Femur (tissue), 1 donor: ENCODE data around the gene CYTH3.
"Not testable (repeated sequence)": the region's sequence is repeated elsewhere in the genome, so short reads cannot be mapped to it uniquely, and the experiment has no call there.

Experiments
- DNase-seq: peaks from one replicate; pipeline ENCODE4 v3.0.0-alpha.2; 2017

CYTH3 gene

DNA sequence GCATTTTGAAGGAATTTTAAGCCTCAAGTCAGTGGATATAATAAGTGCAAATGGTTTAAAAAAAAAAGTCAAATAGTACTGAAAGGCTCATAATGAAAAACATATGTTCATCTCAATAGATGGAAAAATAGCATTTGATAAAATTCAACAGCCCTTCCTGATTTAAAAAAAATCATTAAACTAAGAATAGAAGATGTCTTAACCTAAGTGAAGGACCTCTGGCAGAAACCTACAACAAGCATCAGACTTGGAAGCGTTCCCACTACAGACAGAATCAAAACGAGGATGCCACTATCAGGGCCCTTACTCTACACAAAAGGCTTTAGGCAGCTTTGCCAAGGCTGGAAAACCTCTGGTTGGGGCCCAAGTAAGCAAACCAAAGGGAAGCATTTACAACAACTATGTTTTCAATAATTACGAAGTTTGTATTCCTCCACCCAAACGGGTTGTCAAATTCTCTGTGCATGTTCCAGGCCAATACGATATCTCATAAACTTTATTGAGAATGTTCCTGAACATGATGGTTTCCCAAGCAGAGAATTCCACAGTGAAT lies 45.1 kb downstream of the CYTH3 start:
- peak; percentile 75 for DNase-seq

GRCh38 chr7:6226194-6226799 lies 46.1 kb downstream of the CYTH3 start:
- DNase-seq: no peak

DNA sequence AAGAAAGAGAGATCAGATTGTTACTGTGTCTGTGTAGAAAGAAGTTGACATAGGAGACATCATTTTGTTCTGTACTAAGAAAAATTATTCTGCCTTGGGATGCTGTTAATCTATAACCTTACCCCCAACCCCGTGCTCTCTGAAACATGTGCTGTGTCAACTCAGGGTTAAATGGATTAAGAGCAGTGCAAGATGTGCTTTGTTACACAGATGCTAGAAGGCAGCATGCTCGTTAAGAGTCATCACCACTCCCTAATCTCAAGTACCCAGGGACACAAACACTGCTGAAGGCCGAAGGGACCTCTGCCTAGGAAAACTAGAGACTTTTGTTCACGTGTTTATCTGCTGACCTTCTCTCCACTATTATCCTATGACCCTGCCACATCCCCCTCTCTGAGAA lies 49.0 kb downstream of the CYTH3 start:
- DNase-seq: not testable (repeated sequence)

DNA sequence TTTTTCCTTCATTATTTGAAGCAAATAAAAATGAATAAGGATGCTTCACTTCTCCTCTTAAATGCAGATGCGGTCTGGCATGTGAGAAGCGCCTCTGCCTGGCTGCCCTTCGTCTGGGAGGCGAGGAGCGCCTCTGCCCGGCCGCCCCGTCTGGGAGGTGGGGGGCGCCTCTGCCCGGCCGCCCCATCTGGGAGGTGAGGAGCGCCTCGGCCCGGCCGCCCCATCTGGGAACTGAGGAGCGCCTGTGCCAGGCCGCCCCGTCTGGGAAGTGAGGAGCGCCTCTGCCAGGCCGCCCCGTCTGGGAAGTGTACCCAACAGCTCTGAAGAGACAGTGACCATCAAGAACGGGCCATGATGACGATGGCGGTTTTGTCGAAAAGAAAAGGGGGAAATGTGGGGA lies 49.4 kb downstream of the CYTH3 start:
- DNase-seq: not testable (repeated sequence)

- no peak for DNase-seq
Measured at GRCh38 chr7:6221340-6222319, 50.8 kb downstream of the CYTH3 start.

DNA sequence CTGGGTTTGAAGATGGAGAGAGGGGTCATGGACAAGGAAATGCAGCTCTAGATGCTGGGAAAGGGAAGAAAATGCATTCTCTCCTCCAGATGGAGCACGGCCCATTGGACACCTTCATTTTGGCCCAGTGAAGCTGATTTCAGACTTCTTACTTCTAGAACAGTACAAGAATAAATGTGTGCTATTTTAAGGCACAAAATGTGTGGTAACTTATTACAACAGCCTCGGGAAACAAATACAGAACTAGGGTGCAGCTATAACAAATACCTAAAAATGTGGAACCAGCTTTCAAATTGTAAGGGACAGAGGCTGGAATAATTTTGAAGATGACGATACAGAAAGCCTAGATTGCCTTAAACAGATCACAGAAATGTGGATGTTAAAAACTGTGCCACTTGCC lies 54.1 kb downstream of the CYTH3 start:
- no peak for DNase-seq

DNA sequence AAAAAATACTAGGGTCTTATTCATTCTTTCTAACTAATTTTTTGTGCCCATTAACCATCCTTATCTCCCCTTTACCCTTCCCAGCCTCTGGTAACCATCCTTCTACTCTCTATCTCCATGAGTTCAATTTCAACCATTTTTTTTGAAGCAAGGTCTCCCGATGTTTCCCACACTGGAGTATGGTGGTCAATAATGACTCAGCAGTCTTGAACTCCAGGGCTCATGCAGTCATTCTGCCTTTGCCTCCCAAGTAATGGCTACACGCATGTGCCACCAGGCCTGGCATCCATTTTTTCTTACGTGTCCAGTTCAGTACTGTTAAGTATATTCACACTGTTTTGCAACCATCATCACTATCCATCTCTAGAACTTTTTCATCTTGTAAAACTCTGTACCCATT lies 60.4 kb downstream of the CYTH3 start:
- no peak for DNase-seq

DNA sequence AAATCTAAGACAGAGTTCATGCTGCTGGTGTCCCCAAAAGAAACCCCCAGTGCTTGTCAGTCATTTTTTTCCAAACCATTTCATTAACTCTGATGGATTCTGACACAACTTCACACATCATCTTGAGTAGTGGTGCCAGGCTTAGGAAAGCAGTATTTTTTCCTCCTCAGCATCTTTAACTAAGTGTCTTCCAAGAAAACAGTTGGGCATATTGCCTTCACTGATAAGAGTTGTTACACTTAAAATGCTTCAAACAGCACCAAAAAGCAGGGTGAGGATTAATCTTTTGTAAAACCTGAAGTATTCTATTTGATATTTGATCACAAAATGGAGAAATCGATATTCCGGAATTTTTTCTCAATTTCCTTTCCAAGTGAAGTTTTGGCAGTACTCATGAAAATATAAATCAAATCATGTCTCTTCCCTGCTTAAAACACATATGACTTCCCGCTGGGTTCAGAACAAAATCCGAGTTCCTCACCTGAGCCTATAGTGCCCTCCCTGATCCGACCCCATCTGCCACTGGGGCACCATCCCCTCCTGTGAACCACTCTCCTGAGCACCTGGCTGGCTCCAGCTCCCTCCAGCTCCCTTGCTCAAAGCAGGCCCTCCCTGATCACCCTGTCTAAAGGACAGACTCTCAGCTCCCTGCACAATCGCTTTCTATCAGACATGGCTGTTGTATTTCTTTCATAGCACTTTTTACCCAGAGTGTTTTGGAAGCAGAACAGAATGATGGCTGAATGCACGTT lies 61.6 kb downstream of the CYTH3 start:
- DNase-seq: no peak

- DNase-seq: no peak
Measured at GRCh38 chr7:6209340-6209739, 63.1 kb downstream of the CYTH3 start.

GRCh38 chr7:6208573-6209328 lies 63.7 kb downstream of the CYTH3 start:
- DNase-seq: no peak

GRCh38 chr7:6205971-6206660 lies 66.3 kb downstream of the CYTH3 start:
- no peak for DNase-seq

- no peak for DNase-seq
Measured at GRCh38 chr7:6203381-6203780, 69.0 kb downstream of the CYTH3 start.

DNA sequence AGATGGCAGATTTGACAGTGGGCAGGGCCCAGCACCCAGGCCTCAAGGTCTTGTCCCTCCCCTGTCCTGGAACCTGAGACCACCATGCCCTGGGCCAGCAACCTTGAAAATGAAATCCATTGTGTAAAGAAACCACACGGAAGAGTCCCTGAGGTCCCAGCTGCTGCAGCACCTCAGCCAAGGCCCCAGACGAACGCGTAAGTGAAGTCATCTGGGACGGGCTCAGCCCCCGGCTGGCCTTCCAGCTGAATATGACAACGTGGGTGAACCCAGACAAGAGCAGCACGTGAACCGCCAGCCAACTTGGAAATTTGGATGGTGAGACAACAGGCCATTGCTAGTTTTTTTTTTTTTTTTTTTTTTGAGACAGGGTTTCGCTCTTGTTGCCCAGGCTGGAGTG lies 70.3 kb downstream of the CYTH3 start:
- no peak for DNase-seq

GRCh38 chr7:6200971-6201370 lies 71.5 kb downstream of the CYTH3 start:
- DNase-seq: no peak

- no peak for DNase-seq
Measured at GRCh38 chr7:6198689-6199595, 73.5 kb downstream of the CYTH3 start.

GRCh38 chr7:6197801-6198551 lies 74.4 kb downstream of the CYTH3 start:
- DNase-seq: no peak

DNA sequence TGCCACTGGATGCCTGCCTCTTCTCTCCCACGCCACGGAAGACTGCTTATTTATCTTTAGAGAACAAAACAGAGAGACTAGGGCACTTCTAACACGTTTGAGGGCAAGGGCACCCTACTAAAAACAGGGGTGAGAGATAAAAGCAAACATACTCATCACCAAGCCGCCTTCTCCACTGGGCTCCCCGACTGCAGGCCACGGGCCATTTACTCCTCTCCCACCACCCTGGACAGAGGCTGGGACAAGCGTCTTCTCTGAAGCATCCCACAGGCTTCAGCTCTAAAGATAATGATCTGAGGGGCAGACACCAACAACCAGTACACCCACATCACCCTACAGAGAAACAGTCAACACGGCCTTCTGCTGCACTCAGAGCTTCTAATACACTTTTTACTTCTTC lies 78.7 kb downstream of the CYTH3 start:
- DNase-seq: no peak

DNA sequence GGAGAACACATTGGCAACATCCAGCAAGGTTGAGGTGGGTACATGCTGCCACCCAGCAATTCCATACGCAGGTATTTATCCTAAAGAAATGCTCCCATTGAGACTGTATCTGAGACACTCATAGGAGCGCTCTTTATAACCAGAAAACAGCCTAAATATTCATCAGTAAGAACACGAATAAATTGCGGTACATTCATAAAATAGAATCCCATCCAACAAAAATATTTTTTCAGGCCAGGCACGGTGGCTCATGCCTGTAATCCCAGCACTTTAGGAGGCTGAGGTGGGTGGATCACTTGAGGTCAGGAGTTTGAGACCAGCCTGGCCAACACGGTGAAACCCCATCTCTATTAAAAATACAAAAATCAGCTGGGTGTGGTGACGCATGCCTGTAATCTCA lies 81.9 kb downstream of the CYTH3 start:
- not testable (repeated sequence) for DNase-seq

GRCh38 chr7:6188389-6188788 lies 84.0 kb downstream of the CYTH3 start:
- no peak for DNase-seq

DNA sequence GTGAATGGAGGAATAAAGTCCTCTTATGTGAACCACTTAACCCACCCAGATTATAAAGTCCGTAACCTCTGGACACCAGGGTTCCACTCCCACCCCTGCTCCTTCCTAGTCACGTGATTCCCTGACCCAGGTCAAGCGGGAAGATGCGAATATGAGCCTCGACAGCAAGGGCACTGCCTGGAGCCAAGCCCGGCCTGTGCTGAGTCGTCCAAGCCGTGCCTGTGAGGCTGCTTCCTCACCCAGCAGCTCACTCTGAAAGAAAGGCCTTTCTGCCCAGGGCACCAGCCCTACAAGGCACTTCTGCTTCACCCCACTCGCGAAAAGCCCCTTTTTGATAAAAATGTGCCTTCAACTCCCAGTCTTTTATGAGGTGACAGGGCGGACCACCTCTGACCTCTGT lies 85.8 kb downstream of the CYTH3 start:
- no peak for DNase-seq
